H4 (cell line): ENCODE measurements around the gene PLIN1. TPM values are rescaled to one million over a fixed set of nuclear protein-coding genes. Genes with fewer than 3 reads are reported as not detected.

Source experiments
- DNase-seq: peaks from one replicate; pipeline ENCODE4 v3.0.0-alpha.2; 2015; ENCODE audit warnings: low spot score
- total RNA-seq: library from RNA; depleted of rRNA; stranded (reverse); fragments of >200 nt; shearing (Covaris generic); gene quantifications from 2 replicates; pipeline ENCODE4 v1.2.3, GENCODE V29; 2014

Gene PLIN1
- total RNA-seq, 1 experiment from 2014 or later, result 0.19 TPM

- DNase-seq, result no peak
Observed at GRCh38 chr15:89671687-89672086, 7.5 kb downstream of the PLIN1 start.

GRCh38 chr15:89670971-89671560 is 8.1 kb downstream of the PLIN1 start:
- DNase-seq, result no peak

DNA sequence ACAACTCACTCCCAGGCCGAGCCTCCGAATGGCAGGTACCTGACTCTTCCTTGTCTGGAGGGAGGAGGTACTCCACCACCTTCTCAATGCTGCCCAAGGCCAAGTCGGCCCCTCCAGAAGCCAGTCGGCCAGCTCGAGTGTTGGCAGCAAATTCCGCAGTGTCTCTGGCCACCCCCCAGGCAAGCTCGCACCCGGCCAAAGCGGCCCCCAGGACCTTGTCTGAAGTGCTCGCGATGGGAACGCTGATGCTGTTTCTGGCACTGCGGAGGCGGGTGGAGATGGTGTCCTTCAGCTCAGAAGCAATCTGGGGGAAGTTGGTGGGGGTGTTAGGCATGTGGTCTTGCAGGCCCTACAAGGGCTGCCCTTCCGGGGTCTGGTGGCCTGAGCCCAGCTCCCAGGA is 9.2 kb downstream of the PLIN1 start:
- no peak for DNase-seq

DNA sequence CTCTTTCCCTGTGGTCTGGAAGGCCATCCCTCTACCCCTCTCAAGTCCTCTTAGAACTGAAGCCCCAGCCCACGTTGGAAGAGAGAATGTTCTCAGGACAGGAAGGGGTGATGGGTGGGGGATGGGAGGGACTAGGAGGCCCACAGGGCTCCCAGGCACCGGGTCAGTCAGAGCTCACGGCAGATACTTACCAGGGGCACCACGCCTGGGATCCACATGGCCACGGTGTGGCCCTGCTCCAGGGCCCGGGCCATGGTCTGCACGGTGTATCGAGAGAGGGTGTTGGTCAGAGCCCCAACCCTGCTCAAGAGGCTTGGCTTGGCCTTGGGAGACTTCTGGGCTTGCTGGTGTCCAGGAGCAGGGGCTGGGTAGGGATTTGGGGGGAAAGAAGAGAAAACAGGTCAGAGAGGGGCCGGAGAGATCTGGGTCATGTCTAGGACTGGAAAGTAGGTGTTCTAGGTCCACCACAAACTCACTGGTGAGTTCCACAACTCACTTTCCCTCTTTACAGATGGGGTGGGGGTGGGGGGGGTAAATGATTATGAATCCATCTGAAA is 9.8 kb downstream of the PLIN1 start:
- DNase-seq, result no peak

GRCh38 chr15:89668171-89668570 is 11.0 kb downstream of the PLIN1 start:
- no peak for DNase-seq

DNA sequence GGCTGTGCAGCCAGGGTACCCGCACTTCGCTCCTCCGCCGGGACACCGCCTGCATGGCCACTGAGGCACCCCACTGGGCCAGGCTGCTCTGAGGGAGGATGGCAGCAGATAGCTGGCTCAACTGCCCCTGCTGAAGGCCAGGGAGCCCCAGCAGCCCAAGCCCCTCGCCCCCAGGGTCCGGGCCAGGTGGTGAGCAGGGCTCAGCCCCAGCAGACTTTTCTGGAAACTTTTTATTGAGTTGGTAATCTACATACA is 11.5 kb downstream of the PLIN1 start:
- DNase-seq, result no peak

GRCh38 chr15:89666858-89667705 is 12.1 kb downstream of the PLIN1 start:
- DNase-seq, result no peak

GRCh38 chr15:89666184-89666857 is 12.8 kb downstream of the PLIN1 start:
- DNase-seq, result no peak

GRCh38 chr15:89665449-89666181 is 13.6 kb downstream of the PLIN1 start:
- no peak for DNase-seq

GRCh38 chr15:89664441-89665350 is 14.5 kb downstream of the PLIN1 start:
- DNase-seq, result no peak

- DNase-seq, result peak; percentile 94
Observed at GRCh38 chr15:89662893-89663626, 16.1 kb downstream of the PLIN1 start.

- no peak for DNase-seq
Observed at GRCh38 chr15:89660556-89660955, 18.6 kb downstream of the PLIN1 start.

DNA sequence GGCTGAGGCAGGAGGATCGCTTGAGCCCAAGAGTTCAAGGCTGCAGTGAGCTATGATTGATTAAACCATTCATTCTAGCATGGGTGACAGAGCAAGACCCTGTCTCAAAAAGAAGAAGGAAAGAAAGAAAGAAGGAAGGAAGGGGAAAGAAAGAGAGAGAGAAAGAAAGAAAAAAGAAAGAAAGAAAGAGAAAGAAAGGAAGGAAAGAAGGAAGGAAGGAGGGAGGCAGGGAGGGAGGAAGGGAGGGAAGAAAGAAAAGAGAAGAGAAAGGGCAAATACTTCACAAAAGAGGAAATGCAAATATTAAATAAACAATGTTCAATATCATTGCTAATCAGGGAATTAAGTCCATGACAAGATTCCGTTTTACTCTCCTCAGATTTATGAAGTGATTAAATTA is 19.9 kb downstream of the PLIN1 start:
- DNase-seq, result no peak

- no peak for DNase-seq
Observed at GRCh38 chr15:89657686-89658200, 21.4 kb downstream of the PLIN1 start.

- no peak for DNase-seq
Observed at GRCh38 chr15:89656116-89656815, 22.9 kb downstream of the PLIN1 start.

DNA sequence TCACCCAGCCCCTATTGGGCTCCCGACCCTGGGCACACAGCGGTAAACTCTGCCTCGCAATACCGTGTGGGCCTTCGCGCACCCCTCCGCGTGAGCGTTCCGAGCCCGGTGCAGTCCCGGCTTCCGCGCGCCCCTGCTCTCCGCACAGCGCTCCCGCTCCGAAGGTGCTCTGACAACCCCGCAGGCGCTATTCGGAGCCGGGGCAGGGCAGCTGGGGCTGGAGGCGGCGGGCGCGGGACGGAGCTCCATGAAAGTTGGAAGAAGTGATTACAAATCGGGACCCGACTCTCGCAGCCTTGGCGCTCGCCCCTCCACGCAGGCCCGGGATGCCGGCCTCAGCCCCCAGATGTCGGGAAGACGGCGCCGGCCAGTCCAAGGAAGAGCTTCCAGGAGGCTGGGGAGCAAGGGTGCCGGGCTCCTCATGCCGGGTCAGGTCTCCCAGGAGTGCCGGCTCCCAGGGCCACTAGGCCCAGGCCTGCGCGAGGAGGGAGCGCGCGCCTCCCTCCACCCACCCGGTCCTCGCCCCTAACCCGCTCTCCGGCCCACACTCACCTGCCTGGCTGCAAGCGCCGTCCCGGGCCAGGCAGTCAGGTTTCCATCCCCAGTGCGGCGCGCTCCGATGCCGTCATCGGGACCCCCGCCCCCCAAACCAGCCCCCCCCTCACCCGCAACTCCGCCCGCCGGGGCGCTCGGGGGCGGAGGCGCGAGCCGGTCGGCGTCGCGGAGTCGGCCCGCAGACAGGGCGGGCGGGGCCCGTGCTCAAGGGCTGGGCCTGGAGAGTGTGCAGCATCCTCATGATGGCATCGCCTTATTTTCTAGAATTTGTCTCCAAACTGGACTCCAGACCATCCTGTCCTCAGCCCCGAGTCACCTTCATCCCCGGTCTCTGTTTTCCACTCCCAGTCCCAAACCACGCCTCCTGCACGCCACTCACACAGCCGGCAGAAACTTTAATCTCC is 24.0 kb downstream of the PLIN1 start, which contains the start of gene KIF7:
Gene KIF7, minus strand, starts transcription at position 621 of the 959 bp plus-strand sequence. CDS start 2,537 bp downstream, outside the sequence.
- DNase-seq, result peak; percentile 43

GRCh38 chr15:89654301-89654761 is 24.8 kb downstream of the PLIN1 start:
- no peak for DNase-seq

- DNase-seq, result no peak
Observed at GRCh38 chr15:89653578-89653977, 25.6 kb downstream of the PLIN1 start.
